GM08714 (cell line): ENCODE data around the gene ANKRD24.
"Not testable (repeated sequence)": the region's sequence is repeated elsewhere in the genome, so short reads cannot be mapped to it uniquely, and the experiment has no call there.

Experiments used
- H3K4me3 ChIP-seq: fragments of 200-500 bp; sonication (Bioruptor generic); 2 replicates; pipeline ENCODE4 v1.5.1; 2014; ENCODE audit warnings: mild to moderate bottlenecking, low read length, inconsistent platforms
- ZNF274 ChIP-seq: IDR thresholded peaks from 2 replicates; pipeline ENCODE4 v1.6.1; 2012; ENCODE audit warnings: mild to moderate bottlenecking, low read depth, low read length

Gene ANKRD24

GRCh38 chr19:4183967-4184717 lies 1.7 kb downstream of the ANKRD24 start:
- TF ChIP-seq ZNF274, result no peak
- no peak overlapping the region for H3K4me3 ChIP-seq

- no peak for TF ChIP-seq ZNF274
- no peak overlapping the region for H3K4me3 ChIP-seq
Measured at GRCh38 chr19:4184718-4185352, 2.3 kb downstream of the ANKRD24 start.

- TF ChIP-seq ZNF274, result no peak
- H3K4me3 ChIP-seq, result no peak overlapping the region
Measured at GRCh38 chr19:4185413-4186086, 3.1 kb downstream of the ANKRD24 start.

GRCh38 chr19:4186087-4186993 lies 3.9 kb downstream of the ANKRD24 start:
- H3K4me3 ChIP-seq, result no peak overlapping the region
- TF ChIP-seq ZNF274, result no peak

GRCh38 chr19:4187313-4188122 lies 5.0 kb downstream of the ANKRD24 start:
- no peak for TF ChIP-seq ZNF274
- H3K4me3 ChIP-seq, result no peak overlapping the region

GRCh38 chr19:4189641-4190040 lies 7.2 kb downstream of the ANKRD24 start:
- no peak for TF ChIP-seq ZNF274
- H3K4me3 ChIP-seq, result no peak overlapping the region

- not testable (repeated sequence) for H3K4me3 ChIP-seq
Measured at GRCh38 chr19:4192537-4192936, 10.0 kb downstream of the ANKRD24 start.

- TF ChIP-seq ZNF274, result no peak
- no peak overlapping the region for H3K4me3 ChIP-seq
Measured at GRCh38 chr19:4194353-4194752, 11.9 kb downstream of the ANKRD24 start.

GRCh38 chr19:4196009-4196408 lies 13.5 kb downstream of the ANKRD24 start:
- no peak overlapping the region for H3K4me3 ChIP-seq
- no peak for TF ChIP-seq ZNF274

GRCh38 chr19:4196587-4197148 lies 14.2 kb downstream of the ANKRD24 start:
- no peak overlapping the region for H3K4me3 ChIP-seq
- no peak for TF ChIP-seq ZNF274

- H3K4me3 ChIP-seq, result no peak overlapping the region
- no peak for TF ChIP-seq ZNF274
Measured at GRCh38 chr19:4197228-4197624, 14.7 kb downstream of the ANKRD24 start.

GRCh38 chr19:4197625-4198466 lies 15.4 kb downstream of the ANKRD24 start:
- no peak overlapping the region for H3K4me3 ChIP-seq
- no peak for TF ChIP-seq ZNF274
